Cardiac muscle cell (in vitro differentiated cells and primary cell): ENCODE results near the gene TAPT1. TPM values are rescaled to one million over a fixed set of nuclear protein-coding genes. Genes with fewer than 3 reads are reported as not detected.

Experiments used
- DNase-seq, 2 donors: peaks; one replicate each; pipeline versions ENCODE4 v3.0.0 to v3.0.0-alpha.2; 2010 to 2017; ENCODE audit warnings: low read depth in 1 of 2, low spot score in 1 of 2
- H3K27ac ChIP-seq: fragments of 200-600 bp; sonication (generic); 2 replicates; pipeline ENCODE4 v1.5.1; 2016
- H3K27me3 ChIP-seq: fragments of 200-600 bp; sonication (generic); 2 replicates; pipeline ENCODE4 v1.6.0; 2016; ENCODE audit warnings: control low read depth
- H3K36me3 ChIP-seq: fragments of 200-600 bp; sonication (generic); 2 replicates; pipeline ENCODE4 v1.5.1; 2016; ENCODE audit warnings: control low read depth
- H3K4me1 ChIP-seq: fragments of 200-600 bp; sonication (generic); 2 replicates; pipeline ENCODE4 v1.8.1; 2017; ENCODE audit warnings: low read depth, mild to moderate bottlenecking, mixed run types
- H3K4me3 ChIP-seq: fragments of 200-600 bp; sonication (generic); 2 replicates; pipeline ENCODE4 v1.5.1; 2016; ENCODE audit warnings: mild to moderate bottlenecking
- H3K9me3 ChIP-seq: fragments of 200-600 bp; sonication (generic); 2 replicates; pipeline ENCODE4 v1.5.1; 2017; ENCODE audit warnings: low read depth, mild to moderate bottlenecking, control low read depth
- CTCF ChIP-seq: IDR thresholded peaks from 2 replicates; pipeline ENCODE4 v1.5.1; 2012; ENCODE audit warnings: low read depth, mild to moderate bottlenecking, low read length
- polyA plus RNA-seq: library from polyadenylated mRNA; unstranded; fragments of >200 nt; fragmentation: Nextera tagmentation; extraction: Ambion mirVana; gene quantifications from 2 replicates; pipeline ENCODE4 v1.2.1, GENCODE V29; 2016
- total RNA-seq: library from RNA; depleted of rRNA; stranded (reverse); fragments of >200 nt; gene quantifications from 2 replicates; pipeline ENCODE4 v1.2.3, GENCODE V29; 2016

Gene TAPT1
- total and polyA plus RNA-seq, 2 experiments from 2014 or later, result 9.8 to 16.9 TPM

- no peak for TF ChIP-seq CTCF
- Histone ChIP-seq H3K27ac (no peak overlapping the region), H3K36me3 (no peaks in the 10 kb centered on the region), H3K9me3 (no peaks in the 10 kb centered on the region), H3K4me1 (no peaks in the 10 kb centered on the region), H3K27me3 (no peaks in the 10 kb centered on the region), H3K4me3 (no peak overlapping the region)
- DNase-seq, result no peak
These were observed 29.5 kb upstream of the TAPT1 start for GRCh38 chr4:16255730-16256129.

GRCh38 chr4:16253127-16253960 is 27.1 kb upstream of the TAPT1 start:
- Histone ChIP-seq H3K27ac (no peak overlapping the region), H3K36me3 (no peaks in the 10 kb centered on the region), H3K4me3 (no peak overlapping the region), H3K9me3 (no peaks in the 10 kb centered on the region), H3K27me3 (no peaks in the 10 kb centered on the region), H3K4me1 (peaks cover 5% of the 10 kb centered on the region)
- no peak for TF ChIP-seq CTCF
- peak in 1 of 2 donors; percentile 79 for DNase-seq

GRCh38 chr4:16250661-16251365 is 24.5 kb upstream of the TAPT1 start:
- Histone ChIP-seq H3K27me3 (no peaks in the 10 kb centered on the region), H3K36me3 (no peaks in the 10 kb centered on the region), H3K27ac (no peak overlapping the region), H3K9me3 (no peaks in the 10 kb centered on the region), H3K4me3 (no peak overlapping the region), H3K4me1 (peaks cover 5% of the 10 kb centered on the region)
- DNase-seq, result peak; percentile 7 to 47
- no peak for TF ChIP-seq CTCF

- H3K4me3 ChIP-seq, result no peak overlapping the region
- no peak for TF ChIP-seq CTCF
- H3K27me3 ChIP-seq, result no peaks in the 10 kb centered on the region
- DNase-seq, result no peak
- H3K4me1 ChIP-seq, result peaks cover 5% of the 10 kb centered on the region
- no peaks in the 10 kb centered on the region for H3K9me3 ChIP-seq
- H3K36me3 ChIP-seq, result no peaks in the 10 kb centered on the region
- H3K27ac ChIP-seq, result no peak overlapping the region
These were observed 22.3 kb upstream of the TAPT1 start for GRCh38 chr4:16248605-16249004.

- TF ChIP-seq CTCF, result no peak
- Histone ChIP-seq H3K27me3 (no peaks in the 10 kb centered on the region), H3K27ac (no peak overlapping the region), H3K4me1 (peaks cover under 1% of the 10 kb centered on the region), H3K9me3 (no peaks in the 10 kb centered on the region), H3K36me3 (no peaks in the 10 kb centered on the region), H3K4me3 (no peak overlapping the region)
- no peak for DNase-seq
These were observed 19.0 kb upstream of the TAPT1 start for GRCh38 chr4:16245241-16245640.
